Activated CD4-positive, alpha-beta T cell treated with anti-CD3 and anti-CD28 coated beads for 24 hours (primary cell): ENCODE results near the gene WDR86.

Experiments used
- DNase-seq, 2 donors: peaks; one replicate each; pipeline ENCODE4 v3.0.0-alpha.2; 2020; ENCODE audit warnings: low read depth in 2 of 2

The WDR86 gene

GRCh38 chr7:151379534-151380198 lies 30.2 kb downstream of the WDR86 start:
- no peak for DNase-seq

- DNase-seq, result no peak
Measured at GRCh38 chr7:151379193-151379520, 30.7 kb downstream of the WDR86 start.

- no peak for DNase-seq
Measured at GRCh38 chr7:151378496-151379192, 31.2 kb downstream of the WDR86 start.

GRCh38 chr7:151378011-151378410 lies 31.8 kb downstream of the WDR86 start:
- no peak for DNase-seq

GRCh38 chr7:151377406-151377805 lies 32.4 kb downstream of the WDR86 start:
- DNase-seq, result no peak

- no peak for DNase-seq
Measured at GRCh38 chr7:151376218-151376902, 33.5 kb downstream of the WDR86 start.

- no peak for DNase-seq
Measured at GRCh38 chr7:151375530-151376217, 34.2 kb downstream of the WDR86 start.

GRCh38 chr7:151374726-151375125 lies 35.1 kb downstream of the WDR86 start:
- DNase-seq, result no peak

GRCh38 chr7:151374139-151374538 lies 35.7 kb downstream of the WDR86 start:
- no peak for DNase-seq

GRCh38 chr7:151373599-151373998 lies 36.2 kb downstream of the WDR86 start:
- no peak for DNase-seq

- no peak for DNase-seq
Measured at GRCh38 chr7:151372612-151373265, 37.1 kb downstream of the WDR86 start.

- DNase-seq, result no peak
Measured at GRCh38 chr7:151371266-151371665, 38.6 kb downstream of the WDR86 start.

- DNase-seq, result peak; percentile 67 to 73
Measured at GRCh38 chr7:151368136-151368571, 41.7 kb downstream of the WDR86 start.

- no peak for DNase-seq
Measured at GRCh38 chr7:151367284-151367683, 42.6 kb downstream of the WDR86 start.

- DNase-seq, result no peak
Measured at GRCh38 chr7:151366880-151367222, 43.0 kb downstream of the WDR86 start.

GRCh38 chr7:151366166-151366879 lies 43.5 kb downstream of the WDR86 start:
- DNase-seq, result no peak

- no peak for DNase-seq
Measured at GRCh38 chr7:151363182-151363581, 46.7 kb downstream of the WDR86 start.

GRCh38 chr7:151361193-151361959 lies 48.5 kb downstream of the WDR86 start:
- DNase-seq, result no peak

- DNase-seq, result no peak
Measured at GRCh38 chr7:151352512-151352911, 57.3 kb downstream of the WDR86 start.

GRCh38 chr7:151351967-151352366 lies 57.9 kb downstream of the WDR86 start:
- peak in 1 of 2 donors; percentile 16 for DNase-seq

- DNase-seq, result peak in 1 of 2 donors; percentile 35
Measured at GRCh38 chr7:151351027-151351426, 58.8 kb downstream of the WDR86 start.
